Keratinocyte (primary cell): ENCODE data around the gene SLC8A1.

Experiments
- EZH2 ChIP-seq: IDR thresholded peaks from one replicate; pipeline ENCODE4 v1.6.1; 2012; ENCODE audit warnings: inconsistent platforms, mild to moderate bottlenecking, low read length, moderate library complexity
- TF ChIP-seq, protein P1 (sequence below), 3 experiments: IDR thresholded peaks in 1 of 3; conservative IDR thresholded peaks in 1 of 3; optimal IDR thresholded peaks in 1 of 3; 2 replicates in 2 of 3; 3 replicates in 1 of 3; pipeline versions ENCODE3 to v1.5.1; 2011; ENCODE audit warnings: low read length in 3 of 3, mild to moderate bottlenecking in 3 of 3, moderate library complexity in 2 of 3, control low read depth in 1 of 3, inconsistent platforms in 1 of 3; ENCODE audit not compliant: insufficient read depth in 2 of 3; ENCODE audit errors: extremely low read depth in 1 of 3

DNA sequence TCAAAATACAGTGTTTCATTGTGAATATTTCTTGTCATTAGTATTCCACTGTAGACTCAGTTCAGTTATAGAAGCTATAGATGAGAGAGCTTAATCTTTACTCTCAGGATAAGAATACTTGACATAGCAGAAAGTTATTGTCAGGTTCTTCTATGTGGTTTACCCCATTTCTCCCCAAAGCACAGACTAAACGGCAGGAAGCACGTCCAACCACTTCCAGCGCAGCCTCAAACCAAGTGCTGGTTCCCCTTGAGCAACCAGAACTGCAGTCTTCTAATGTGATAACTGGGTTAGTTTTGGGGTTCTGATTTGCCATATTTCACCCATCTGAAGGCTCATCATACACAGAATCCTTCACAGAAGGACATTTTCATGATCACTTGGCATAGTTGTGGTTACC is 324.7 kb downstream of the SLC8A1 start:
- TF ChIP-seq, protein P1, sequence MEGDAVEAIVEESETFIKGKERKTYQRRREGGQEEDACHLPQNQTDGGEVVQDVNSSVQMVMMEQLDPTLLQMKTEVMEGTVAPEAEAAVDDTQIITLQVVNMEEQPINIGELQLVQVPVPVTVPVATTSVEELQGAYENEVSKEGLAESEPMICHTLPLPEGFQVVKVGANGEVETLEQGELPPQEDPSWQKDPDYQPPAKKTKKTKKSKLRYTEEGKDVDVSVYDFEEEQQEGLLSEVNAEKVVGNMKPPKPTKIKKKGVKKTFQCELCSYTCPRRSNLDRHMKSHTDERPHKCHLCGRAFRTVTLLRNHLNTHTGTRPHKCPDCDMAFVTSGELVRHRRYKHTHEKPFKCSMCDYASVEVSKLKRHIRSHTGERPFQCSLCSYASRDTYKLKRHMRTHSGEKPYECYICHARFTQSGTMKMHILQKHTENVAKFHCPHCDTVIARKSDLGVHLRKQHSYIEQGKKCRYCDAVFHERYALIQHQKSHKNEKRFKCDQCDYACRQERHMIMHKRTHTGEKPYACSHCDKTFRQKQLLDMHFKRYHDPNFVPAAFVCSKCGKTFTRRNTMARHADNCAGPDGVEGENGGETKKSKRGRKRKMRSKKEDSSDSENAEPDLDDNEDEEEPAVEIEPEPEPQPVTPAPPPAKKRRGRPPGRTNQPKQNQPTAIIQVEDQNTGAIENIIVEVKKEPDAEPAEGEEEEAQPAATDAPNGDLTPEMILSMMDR (optimal IDR thresholded peaks at IDR 0.05 in 1 of 3, IDR thresholded peaks at IDR 0.05 in 1 of 3, conservative IDR thresholded peaks at IDR 0.05 in 1 of 3; ENCODE audit: extremely low read depth in 1 of 3, insufficient read depth in 2 of 3, low read length in 3 of 3): no peak
- TF ChIP-seq EZH2: no peak
